Measurements from ENCODE around the gene INO80C. TPM values are rescaled to one million over a fixed set of nuclear protein-coding genes. Genes with fewer than 3 reads are reported as not detected.

Gene INO80C
- total and polyA plus RNA-seq, 2 of the 4 experiments (the other 2 are of a cell fraction) = 5.6 to 17.1 TPM

DNA sequence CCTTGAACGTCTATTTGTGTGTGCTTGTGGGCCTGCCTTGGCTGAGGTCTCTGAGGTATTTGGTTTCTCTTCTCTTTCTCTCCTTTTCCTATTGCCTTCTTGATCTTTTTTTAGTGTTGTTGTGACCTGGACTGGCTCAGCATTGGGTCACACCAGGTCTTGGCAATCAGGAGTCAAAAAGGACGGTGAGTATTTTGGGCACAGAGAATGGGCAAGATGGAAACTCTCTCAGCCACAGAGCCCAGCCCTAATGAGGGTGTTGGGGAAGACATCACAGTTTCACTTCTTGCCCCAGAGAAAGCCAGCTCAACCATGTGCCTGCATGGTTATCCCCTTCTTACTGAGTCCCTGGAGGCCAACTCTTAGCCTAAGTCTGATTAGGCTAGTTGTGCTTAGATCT is 13.7 kb upstream of the INO80C start:
- POLR2A ChIA-PET (ENCODE audit: unreplicated experiment) = no interaction called here
- no peak overlapping the region for H2BK15ac ChIP-seq (ENCODE audit: low read depth, low read length)
- no peak overlapping the region for H2AK9ac ChIP-seq (replicated peaks; ENCODE audit: low read depth, low read length, poor library complexity)
- no peaks in the 10 kb centered on the region for H3K79me1 ChIP-seq (ENCODE audit: low read depth in 1 of 2, low read length in 2 of 2)
- no peaks in the 10 kb centered on the region for H3K9me3 ChIP-seq (ENCODE audit: control insufficient read depth, insufficient read depth, low read length)
- H4K5ac ChIP-seq (ENCODE audit: low read depth, low read length) = no peak overlapping the region
- H3K56ac ChIP-seq (ENCODE audit: extremely low read depth, insufficient read depth, low read length) = no peak overlapping the region
- no TSS peak for BruUV-seq (replicated peaks)
- DNase-seq = no peak
- TF ChIP-seq RFX5 (IDR thresholded peaks at IDR 0.05; ENCODE audit: low read depth, low read length) = no peak
- TF ChIP-seq CEBPB (IDR thresholded peaks at IDR 0.05; ENCODE audit: low read depth, low read length) = no peak
- TF ChIP-seq USF2 (IDR thresholded peaks at IDR 0.05; ENCODE audit: low read depth, low read length) = no peak
- TF ChIP-seq SMC3 (IDR thresholded peaks at IDR 0.05; ENCODE audit: low read depth, low read length) = no peak
- no peak for TF ChIP-seq RCOR1 (IDR thresholded peaks at IDR 0.05; ENCODE audit: insufficient replicate concordance, low read length)
- TF ChIP-seq, protein P1, sequence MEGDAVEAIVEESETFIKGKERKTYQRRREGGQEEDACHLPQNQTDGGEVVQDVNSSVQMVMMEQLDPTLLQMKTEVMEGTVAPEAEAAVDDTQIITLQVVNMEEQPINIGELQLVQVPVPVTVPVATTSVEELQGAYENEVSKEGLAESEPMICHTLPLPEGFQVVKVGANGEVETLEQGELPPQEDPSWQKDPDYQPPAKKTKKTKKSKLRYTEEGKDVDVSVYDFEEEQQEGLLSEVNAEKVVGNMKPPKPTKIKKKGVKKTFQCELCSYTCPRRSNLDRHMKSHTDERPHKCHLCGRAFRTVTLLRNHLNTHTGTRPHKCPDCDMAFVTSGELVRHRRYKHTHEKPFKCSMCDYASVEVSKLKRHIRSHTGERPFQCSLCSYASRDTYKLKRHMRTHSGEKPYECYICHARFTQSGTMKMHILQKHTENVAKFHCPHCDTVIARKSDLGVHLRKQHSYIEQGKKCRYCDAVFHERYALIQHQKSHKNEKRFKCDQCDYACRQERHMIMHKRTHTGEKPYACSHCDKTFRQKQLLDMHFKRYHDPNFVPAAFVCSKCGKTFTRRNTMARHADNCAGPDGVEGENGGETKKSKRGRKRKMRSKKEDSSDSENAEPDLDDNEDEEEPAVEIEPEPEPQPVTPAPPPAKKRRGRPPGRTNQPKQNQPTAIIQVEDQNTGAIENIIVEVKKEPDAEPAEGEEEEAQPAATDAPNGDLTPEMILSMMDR (conservative IDR thresholded peaks at IDR 0.05; ENCODE audit: low read depth, low read length) = no peak
- no peak for TF ChIP-seq BHLHE40 (IDR thresholded peaks at IDR 0.05; ENCODE audit: low read depth, low read length)
- no peak for TF ChIP-seq FOS (IDR thresholded peaks at IDR 0.05; ENCODE audit: low read depth, low read length)
- TF ChIP-seq MAZ (IDR thresholded peaks at IDR 0.05; ENCODE audit: borderline replicate concordance, low read depth, low read length) = no peak
- TF ChIP-seq POLR2A (IDR thresholded peaks at IDR 0.05; ENCODE audit: low read depth, low read length) = no peak
- no peak for TF ChIP-seq MAFK (IDR thresholded peaks at IDR 0.05; ENCODE audit: low read depth, low read length)
- no peak for TF ChIP-seq NFE2L2 (IDR thresholded peaks at IDR 0.05; ENCODE audit: low read depth, low read length)
- no peak for TF ChIP-seq MXI1 (IDR thresholded peaks at IDR 0.05; ENCODE audit: borderline replicate concordance, low read depth, low read length)
- no peak for TF ChIP-seq RAD21 (IDR thresholded peaks at IDR 0.05; ENCODE audit: low read length)
- TF ChIP-seq CHD1 (IDR thresholded peaks at IDR 0.05; ENCODE audit: low read depth, low read length) = no peak
- TF ChIP-seq ELK1 (IDR thresholded peaks at IDR 0.05; ENCODE audit: borderline replicate concordance, low read depth, low read length) = no peak
- H3K4me1 ChIP-seq (ENCODE audit: control insufficient read depth, insufficient read depth, low read length) = peaks cover 3% of the 10 kb centered on the region
- in situ Hi-C loops (cut with MboI; ENCODE audit: low sequenced_read_pairs) = no loop called here
- H3K23ac ChIP-seq (ENCODE audit: low read depth, low read length) = no peak overlapping the region
- no peak overlapping the region for H4K8ac ChIP-seq (ENCODE audit: low read depth in 2 of 2, low read length in 2 of 2)
- H3K36me3 ChIP-seq (ENCODE audit: control insufficient read depth, insufficient read depth, low read length) = no peaks in the 10 kb centered on the region
- ATAC-seq (ENCODE audit: low read depth) = no peak
- WGBS, 2 experiments (ENCODE audit: extremely low coverage in 2 of 2, insufficient read length in 1 of 2) = no CpG with 5 or more reads among the region's 2 CpGs
- peaks cover 14% of the 10 kb centered on the region for H3K27me3 ChIP-seq (ENCODE audit: control insufficient read depth, insufficient read depth, low read length)
- no peak overlapping the region for H3K14ac ChIP-seq (replicated peaks; ENCODE audit: low read depth, low read length)
- no peaks in the 10 kb centered on the region for H4K20me1 ChIP-seq (ENCODE audit: insufficient read depth, low read length)
- intact Hi-C loops (cut with micrococcal nuclease) = no loop called here
- H2BK20ac ChIP-seq (ENCODE audit: low read depth, low read length) = no peak overlapping the region
- H2AK5ac ChIP-seq (ENCODE audit: low read depth, low read length) = no peak overlapping the region
- H3K9me1 ChIP-seq (ENCODE audit: insufficient read depth, low read length) = peaks cover 9% of the 10 kb centered on the region; the same call in 1 of the 2 replicates
- CTCF ChIA-PET = no interaction called here
- dilution Hi-C loops (cut with HindIII; ENCODE audit: low sequenced_read_pairs, unreplicated experiment) = no loop called here
- H2BK5ac ChIP-seq (ENCODE audit: low read depth, low read length, poor library complexity, severe bottlenecking) = no peak overlapping the region
- no peak overlapping the region for H2AFZ ChIP-seq (replicated peaks; ENCODE audit: low read length, poor library complexity)
- H3K27ac ChIP-seq (ENCODE audit: insufficient read depth, low read length) = no peak overlapping the region
- no peak overlapping the region for H4K91ac ChIP-seq (ENCODE audit: insufficient read depth, low read depth, low read length)
- H3K9ac ChIP-seq (ENCODE audit: low read depth, low read length) = no peak overlapping the region
- H2BK120ac ChIP-seq (ENCODE audit: low read depth, low read length) = no peak overlapping the region
- no peak overlapping the region for H3K4me2 ChIP-seq (ENCODE audit: low read depth, low read length)
- no peak overlapping the region for H3K4ac ChIP-seq (ENCODE audit: low read depth, low read length)
- no peak overlapping the region for H3K18ac ChIP-seq (ENCODE audit: low read depth, low read length)
- H3K4me3 ChIP-seq (ENCODE audit: insufficient read depth, low read depth, low read length) = no peak overlapping the region

All from IMR-90 (cell line).